Activated CD4-positive, CD25-positive, alpha-beta regulatory T cell treated with anti-CD3 and anti-CD28 coated beads, Interleukin-2, amount 50 U/mL, for 72 hours (primary cell): ENCODE results near the gene GSK3A.

Experiments used
- DNase-seq: peaks from one replicate; pipeline ENCODE4 v3.0.0; 2021

Gene GSK3A

GRCh38 chr19:42219812-42220750, 22.3 kb downstream of the GSK3A start, which contains the start of gene ZNF526:
TSS of gene ZNF526 (plus strand) at chr19:42220312. CDS start at chr19:42224404, 4,092 bp downstream.
- DNase-seq: peak; percentile 96

- DNase-seq: peak; percentile 100
Measured at GRCh38 chr19:42217520-42218437, 24.6 kb downstream of the GSK3A start, which contains the start of gene DEDD2. TSS of gene DEDD2 (minus strand) at chr19:42217677. CDS start at chr19:42217007, 670 bp downstream.

GRCh38 chr19:42216653-42217519, 25.5 kb downstream of the GSK3A start:
- DNase-seq: peak; percentile 39

- DNase-seq: no peak
Measured at GRCh38 chr19:42214810-42215485, 27.5 kb downstream of the GSK3A start.

- no peak for DNase-seq
Measured at GRCh38 chr19:42212886-42213285, 29.5 kb downstream of the GSK3A start.

- DNase-seq: no peak
Measured at GRCh38 chr19:42208612-42209011, 33.8 kb downstream of the GSK3A start.

- DNase-seq: no peak
Measured at GRCh38 chr19:42207767-42208271, 34.6 kb downstream of the GSK3A start.

- no peak for DNase-seq
Measured at GRCh38 chr19:42206871-42207755, 35.3 kb downstream of the GSK3A start.

- no peak for DNase-seq
Measured at GRCh38 chr19:42204664-42205063, 37.7 kb downstream of the GSK3A start.

GRCh38 chr19:42203700-42204099, 38.7 kb downstream of the GSK3A start:
- no peak for DNase-seq

- DNase-seq: no peak
Measured at GRCh38 chr19:42202290-42202880, 40.0 kb downstream of the GSK3A start.

GRCh38 chr19:42201489-42202289, 40.7 kb downstream of the GSK3A start:
- DNase-seq: no peak

- DNase-seq: no peak
Measured at GRCh38 chr19:42200116-42200715, 42.2 kb downstream of the GSK3A start.

GRCh38 chr19:42199440-42200115, 42.8 kb downstream of the GSK3A start:
- DNase-seq: peak; percentile 64

GRCh38 chr19:42198676-42199439, 43.5 kb downstream of the GSK3A start:
- DNase-seq: peak; percentile 55

- no peak for DNase-seq
Measured at GRCh38 chr19:42197375-42197817, 45.0 kb downstream of the GSK3A start.
